ENCODE measurements around the gene NQO2.
"Not testable (repeated sequence)": the region's sequence is repeated elsewhere in the genome, so short reads cannot be mapped to it uniquely, and the experiment has no call there.

DNA sequence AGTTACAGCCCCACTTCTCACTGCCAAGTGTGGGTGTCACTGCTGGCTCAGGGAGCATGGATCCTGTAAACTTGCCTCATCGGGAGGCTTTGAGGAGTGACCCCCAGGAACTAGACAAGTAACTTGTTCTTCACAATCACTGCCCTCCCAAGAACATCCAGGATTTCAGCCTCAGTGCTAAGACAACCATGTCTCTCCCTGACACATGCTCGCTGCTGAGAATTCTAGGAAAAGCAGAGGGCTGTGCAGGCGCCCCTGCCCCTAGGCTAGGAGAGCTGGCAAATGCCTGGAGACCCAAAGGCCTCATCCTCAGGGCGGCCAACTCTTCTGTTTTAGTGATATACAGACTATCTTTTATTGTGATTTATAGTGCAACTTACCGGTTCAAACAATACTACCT is 3.5 kb downstream of the NQO2 start:
- TF ChIP-seq POLR2AphosphoS5 (IDR thresholded peaks at IDR 0.05; ENCODE audit: low read depth, low read length), result not testable (repeated sequence)
- TF ChIP-seq, protein P1, sequence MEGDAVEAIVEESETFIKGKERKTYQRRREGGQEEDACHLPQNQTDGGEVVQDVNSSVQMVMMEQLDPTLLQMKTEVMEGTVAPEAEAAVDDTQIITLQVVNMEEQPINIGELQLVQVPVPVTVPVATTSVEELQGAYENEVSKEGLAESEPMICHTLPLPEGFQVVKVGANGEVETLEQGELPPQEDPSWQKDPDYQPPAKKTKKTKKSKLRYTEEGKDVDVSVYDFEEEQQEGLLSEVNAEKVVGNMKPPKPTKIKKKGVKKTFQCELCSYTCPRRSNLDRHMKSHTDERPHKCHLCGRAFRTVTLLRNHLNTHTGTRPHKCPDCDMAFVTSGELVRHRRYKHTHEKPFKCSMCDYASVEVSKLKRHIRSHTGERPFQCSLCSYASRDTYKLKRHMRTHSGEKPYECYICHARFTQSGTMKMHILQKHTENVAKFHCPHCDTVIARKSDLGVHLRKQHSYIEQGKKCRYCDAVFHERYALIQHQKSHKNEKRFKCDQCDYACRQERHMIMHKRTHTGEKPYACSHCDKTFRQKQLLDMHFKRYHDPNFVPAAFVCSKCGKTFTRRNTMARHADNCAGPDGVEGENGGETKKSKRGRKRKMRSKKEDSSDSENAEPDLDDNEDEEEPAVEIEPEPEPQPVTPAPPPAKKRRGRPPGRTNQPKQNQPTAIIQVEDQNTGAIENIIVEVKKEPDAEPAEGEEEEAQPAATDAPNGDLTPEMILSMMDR (IDR thresholded peaks at IDR 0.05), result not testable (repeated sequence)

Data from Panc1 (cell line).